ENCODE data around the gene GCNA.
"Not testable (repeated sequence)": the region's sequence is repeated elsewhere in the genome, so short reads cannot be mapped to it uniquely, and the experiment has no call there.

Gene GCNA

GRCh38 chrX:71606536-71607216, 28.4 kb downstream of the GCNA start:
- no peak for DNase-seq
- intact Hi-C loops (cut with DNase I) = no loop called here

GRCh38 chrX:71607488-71607887, 29.3 kb downstream of the GCNA start:
- no peak for DNase-seq
- intact Hi-C loops (cut with DNase I) = no loop called here

GRCh38 chrX:71609095-71609750, 31.0 kb downstream of the GCNA start:
- DNase-seq = no peak
- intact Hi-C loops (cut with DNase I) = no loop called here

DNA sequence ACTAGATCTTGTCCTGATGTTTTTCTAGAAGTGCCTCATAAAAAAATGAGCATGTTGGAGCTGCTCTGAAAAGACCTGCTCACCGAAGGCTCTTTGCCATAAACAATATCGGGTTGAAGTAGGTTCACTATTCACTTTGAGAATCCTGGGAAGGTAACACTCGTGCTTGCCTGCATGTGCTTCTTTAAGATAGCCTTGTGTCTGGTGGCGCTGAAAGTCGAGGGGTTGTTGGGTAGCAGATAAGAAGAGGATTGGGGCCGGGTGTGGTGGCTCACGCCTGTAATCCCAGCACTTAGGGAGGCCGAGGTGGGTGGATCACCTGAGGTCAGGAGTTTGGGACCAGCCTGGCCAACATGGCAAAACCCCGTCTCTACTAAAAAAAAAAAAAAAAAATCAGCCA, 33.5 kb downstream of the GCNA start:
- intact Hi-C loops (cut with DNase I); DNase-seq: not testable (repeated sequence)

DNA sequence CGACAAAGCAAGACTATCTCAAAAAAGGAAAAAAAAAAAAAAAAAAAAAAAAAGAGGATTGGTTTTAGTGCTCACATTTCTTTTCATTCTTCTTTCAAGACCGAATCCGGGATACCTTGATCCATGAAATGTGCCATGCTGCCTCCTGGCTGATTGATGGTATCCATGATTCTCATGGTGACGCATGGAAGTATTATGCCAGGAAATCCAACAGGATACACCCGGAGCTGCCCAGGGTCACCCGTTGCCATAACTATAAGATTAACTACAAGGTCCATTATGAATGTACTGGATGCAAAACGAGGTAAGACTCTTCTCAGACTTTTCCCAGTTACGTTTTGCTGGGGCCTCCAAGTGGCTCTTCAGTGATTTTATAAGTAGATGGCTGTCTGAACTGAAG, 34.0 kb downstream of the GCNA start:
- no peak for DNase-seq
- intact Hi-C loops (cut with DNase I) = no loop called here

DNA sequence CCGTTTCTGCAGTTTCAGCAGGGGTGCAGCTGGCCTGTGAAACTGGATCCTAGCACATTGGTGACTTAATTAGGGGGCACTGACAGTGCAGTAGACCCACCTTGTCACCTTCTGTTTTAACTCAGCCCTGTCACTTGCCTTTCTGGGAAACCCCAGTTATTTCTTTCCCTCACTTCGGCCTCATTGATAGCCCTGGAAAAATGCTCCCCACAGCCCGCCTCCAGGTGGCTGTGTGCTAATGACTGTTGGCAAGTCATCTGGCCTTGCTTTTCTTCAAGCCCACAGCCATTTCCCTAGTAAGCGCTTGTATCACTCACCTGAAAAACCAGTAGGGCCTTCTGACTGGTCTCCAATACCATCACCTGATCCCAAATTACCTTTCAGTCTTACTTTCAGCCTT, 36.8 kb downstream of the GCNA start:
- no peak for DNase-seq
- intact Hi-C loops (cut with DNase I) = no loop called here

GRCh38 chrX:71615954-71616353, 37.7 kb downstream of the GCNA start:
- intact Hi-C loops (cut with DNase I) = no loop called here
- no peak for DNase-seq

DNA sequence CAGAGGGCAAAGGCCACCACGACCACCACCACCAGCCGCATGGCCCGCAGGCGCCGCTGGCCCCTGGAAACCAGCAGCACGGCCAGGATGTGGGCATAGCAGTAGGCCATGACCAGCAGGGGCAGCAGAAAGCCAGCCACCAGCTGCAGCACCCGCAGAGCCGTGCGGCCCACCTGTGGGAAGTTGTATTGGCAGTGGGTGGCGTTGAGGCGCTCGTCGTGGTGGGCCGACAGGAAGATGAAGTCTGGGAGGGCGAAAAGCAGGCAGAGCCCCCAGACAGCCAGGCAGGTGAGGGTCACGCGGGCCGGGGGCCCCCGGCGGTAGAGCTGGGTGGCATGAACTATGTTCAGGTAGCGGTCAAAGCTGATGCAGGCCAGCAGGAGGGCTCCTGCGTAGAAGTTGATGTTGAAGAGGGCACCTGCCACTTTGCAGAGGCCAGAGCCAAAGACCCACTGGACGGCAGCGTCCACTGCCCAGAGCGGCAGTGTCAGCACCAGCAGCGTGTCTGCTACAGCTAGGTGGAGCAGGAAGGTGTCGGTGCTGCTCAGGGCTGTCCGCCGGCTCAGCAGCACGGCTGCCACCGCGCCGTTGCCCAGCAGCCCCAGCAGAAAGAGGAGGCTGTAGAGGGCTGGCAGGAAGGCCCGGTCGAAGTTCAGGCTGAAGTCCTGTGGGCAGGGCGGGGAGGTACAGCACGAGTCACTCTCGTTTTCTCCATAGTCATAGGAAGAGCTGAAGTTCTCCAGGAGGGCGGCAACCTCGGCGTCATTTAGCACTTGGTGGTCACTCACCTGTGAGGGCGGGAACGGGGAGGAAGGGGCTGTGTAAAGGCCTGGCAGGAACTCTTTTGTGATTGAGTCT, 38.7 kb downstream of the GCNA start:
- intact Hi-C loops (cut with DNase I) = no loop called here
- no peak for DNase-seq

DNA sequence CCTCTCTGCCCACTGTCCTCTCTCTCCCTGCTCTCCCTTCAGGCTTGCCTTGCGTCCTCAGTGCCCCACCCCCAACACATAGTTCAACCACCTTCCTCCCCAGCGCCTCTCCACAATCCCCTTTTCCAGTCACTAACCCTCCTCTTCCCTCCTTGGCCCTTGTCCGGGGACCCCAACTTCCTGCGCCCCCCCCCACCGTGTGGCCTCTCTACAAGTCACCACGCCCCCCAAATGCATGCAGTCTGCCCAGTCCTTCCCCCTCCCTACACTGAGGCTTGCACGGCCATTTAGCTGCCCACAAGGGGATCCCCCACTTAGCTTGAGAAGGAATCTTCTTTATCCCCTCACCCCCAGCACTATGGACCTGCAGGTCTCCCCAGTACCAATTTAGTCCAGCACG, 39.5 kb downstream of the GCNA start:
- DNase-seq = no peak
- intact Hi-C loops (cut with DNase I) = no loop called here

- no peak for DNase-seq
Observed at GRCh38 chrX:71618303-71618721, 40.1 kb downstream of the GCNA start, which contains the start of gene CXCR3. CXCR3 (minus strand) TSS chrX:71618511; CDS start chrX:71618449, 62 bp downstream.

DNA sequence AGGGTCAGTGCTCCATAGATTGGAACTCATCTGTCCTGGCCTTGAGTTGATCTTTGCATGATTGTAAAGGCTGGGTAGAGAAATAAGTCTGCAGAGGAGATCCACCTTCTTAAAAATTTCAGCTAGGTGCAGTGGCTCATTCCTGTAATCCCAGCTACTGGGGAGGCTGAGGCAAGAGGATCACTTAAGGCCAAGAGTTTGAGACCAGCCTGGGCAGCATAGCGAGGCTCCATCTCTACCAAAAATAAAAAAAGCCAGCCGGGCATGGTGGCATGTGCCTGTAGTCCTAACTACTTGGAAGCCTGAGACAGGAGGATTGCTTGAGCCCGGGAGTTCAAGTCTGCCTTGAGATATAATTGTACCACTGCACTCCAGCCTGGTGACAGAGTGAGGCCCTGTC, 40.5 kb downstream of the GCNA start:
- DNase-seq = no peak
- intact Hi-C loops (cut with DNase I) = no loop called here

More at GRCh38 chrX:71618303-71618721, 40.1 kb downstream of the GCNA start, which contains the start of gene CXCR3:
- intact Hi-C loops (cut with DNase I) = no loop called here

GRCh38 chrX:71619193-71619592, 41.0 kb downstream of the GCNA start:
- peak in 27 of 42 donors; percentile 8 to 70 (median 33) for DNase-seq
- intact Hi-C loops (cut with DNase I) = no loop called here

GRCh38 chrX:71619986-71620385, 41.7 kb downstream of the GCNA start:
- DNase-seq = no peak
- intact Hi-C loops (cut with DNase I) = no loop called here

DNA sequence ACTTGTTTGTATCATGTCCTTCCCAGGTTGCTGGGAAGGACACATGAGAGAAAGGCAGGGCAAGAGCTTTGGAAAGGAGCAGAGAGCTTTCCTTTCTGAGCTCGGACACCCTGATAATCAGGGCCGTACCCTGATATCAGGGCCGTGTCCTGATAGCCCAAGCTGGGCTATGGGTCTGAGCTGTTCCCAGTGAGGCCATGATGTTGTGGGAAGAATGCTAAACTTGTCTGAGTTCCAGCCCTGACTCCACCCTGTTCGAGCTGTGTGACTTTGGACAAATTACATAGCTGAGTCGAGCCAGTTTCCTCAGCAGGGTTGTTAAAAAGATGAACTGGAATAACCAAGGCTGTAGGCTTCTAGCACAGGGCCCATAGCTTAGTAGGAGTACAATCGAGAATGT, 43.4 kb downstream of the GCNA start:
- no peak for DNase-seq
- intact Hi-C loops (cut with DNase I) = no loop called here

DNA sequence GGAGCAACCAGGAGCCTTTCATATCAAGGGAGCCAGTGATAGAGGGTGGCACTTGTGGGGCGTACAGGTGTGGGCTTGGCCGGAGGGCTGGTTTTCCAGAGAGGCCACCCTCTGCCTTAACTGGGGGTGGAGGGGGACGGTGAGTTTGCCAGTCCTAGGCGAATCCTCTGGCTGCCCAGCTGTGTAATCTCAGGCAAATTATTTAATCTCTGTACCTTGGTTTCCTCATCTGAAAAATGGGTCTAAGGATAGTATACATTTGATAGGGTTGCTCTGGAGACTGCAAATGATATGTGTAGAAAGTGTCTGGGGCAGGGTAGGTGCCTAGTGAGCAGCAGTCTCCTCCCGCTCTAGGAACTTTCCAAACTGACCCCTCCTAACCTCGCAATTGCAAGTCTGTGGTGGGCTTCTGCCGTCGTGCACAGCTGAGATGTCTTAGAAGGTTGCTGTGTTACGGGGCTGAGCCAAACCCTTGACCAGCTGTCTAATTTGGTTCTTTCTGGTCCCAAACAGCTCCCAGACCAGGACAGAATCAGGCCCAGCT, 43.9 kb downstream of the GCNA start:
- intact Hi-C loops (cut with DNase I) = no loop called here
- DNase-seq = no peak

DNA sequence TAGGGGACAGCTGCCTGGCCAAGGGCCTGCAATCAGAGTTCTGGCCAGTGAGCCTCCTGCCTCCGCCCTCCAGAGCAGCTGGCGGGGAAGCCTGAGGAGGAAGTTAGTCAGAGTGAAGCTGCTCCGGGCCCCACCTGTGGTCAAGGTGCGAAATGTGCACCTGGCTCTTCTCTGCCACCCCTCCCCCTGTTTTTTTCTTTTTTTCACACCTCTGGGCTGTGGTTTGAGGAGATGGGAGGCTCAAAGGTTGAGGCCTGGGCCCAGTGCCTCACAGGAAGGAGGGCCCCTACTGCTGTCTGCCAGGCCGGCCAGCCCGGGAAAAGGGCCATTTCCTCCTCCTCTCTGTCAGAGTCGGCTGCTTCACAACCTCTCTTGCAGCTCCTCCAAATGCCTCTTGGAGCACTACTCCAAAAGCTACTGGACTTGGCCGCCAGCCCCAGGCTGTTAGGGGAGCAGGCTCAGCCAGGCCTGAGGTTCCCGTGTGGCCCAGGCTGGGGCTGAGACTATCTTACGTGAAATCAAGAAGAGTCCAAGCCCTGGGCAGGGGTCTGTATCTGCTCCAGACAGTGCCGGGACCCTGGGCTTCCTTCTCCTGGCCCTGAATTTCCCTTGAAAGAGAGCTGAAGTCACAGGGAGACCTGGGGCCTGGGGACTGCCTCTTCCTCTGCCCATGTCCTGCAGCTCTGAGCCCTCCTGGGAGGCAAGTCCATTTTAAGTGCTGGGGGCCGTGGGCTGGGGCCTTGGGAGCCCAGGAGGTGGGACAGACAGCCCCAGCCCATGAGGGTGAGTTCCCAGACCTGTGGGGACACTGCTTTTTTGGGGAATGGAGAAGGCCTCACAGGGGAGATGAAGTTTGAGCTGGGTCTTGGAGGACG, 44.6 kb downstream of the GCNA start:
- intact Hi-C loops (cut with DNase I) = no loop called here
- peak in 41 of 42 donors; percentile 18 to 75 (median 50) for DNase-seq

GRCh38 chrX:71623714-71624113, 45.5 kb downstream of the GCNA start:
- DNase-seq = no peak
- intact Hi-C loops (cut with DNase I) = no loop called here

DNA sequence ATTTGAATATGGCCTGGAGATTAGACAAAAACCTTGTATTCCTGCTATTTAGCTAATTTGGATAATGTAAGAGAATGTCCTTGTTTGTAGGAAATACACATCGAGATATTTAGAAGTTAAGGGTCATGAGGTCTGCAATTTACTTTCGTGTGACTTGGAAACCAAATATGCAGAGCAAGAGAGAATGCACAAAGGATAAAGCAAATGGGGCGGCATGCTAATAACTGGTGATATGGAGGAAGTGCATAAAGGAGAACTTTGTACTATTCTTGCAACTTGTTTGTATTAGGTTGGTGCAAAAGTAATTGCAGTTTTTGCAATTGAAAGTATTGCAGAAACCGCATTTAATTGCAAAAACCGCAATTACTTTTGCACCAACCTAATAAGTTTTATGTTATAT, 47.2 kb downstream of the GCNA start:
- DNase-seq = no peak
- intact Hi-C loops (cut with DNase I) = no loop called here

DNA sequence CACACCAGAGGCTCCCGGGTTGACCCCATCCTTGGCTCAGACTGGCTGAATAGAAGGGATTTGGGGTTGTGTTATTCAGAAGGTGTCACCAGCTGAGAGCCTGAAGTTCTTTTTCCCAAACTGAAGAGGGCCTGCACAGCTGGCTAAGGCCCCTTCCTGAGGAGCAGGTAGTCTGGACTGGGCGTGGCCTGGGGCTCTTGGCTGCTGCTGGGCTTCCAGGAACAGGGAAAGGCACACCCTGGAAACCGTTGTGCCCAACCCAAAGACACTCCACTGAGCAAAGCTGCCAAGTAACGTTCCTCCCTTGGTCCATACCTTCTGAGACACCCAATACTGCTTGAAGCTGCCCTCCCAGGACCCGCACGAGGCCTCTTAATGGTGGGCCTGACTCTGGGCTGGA, 48.3 kb downstream of the GCNA start:
- no peak for DNase-seq
- intact Hi-C loops (cut with DNase I) = no loop called here
